HL-60 (cell line): ENCODE data around the gene SDHAF2.
"Not testable (repeated sequence)": the region's sequence is repeated elsewhere in the genome, so short reads cannot be mapped to it uniquely, and the experiment has no call there.

Experiments
- DNase-seq, 2 experiments: peaks; one replicate each; pipeline ENCODE4 v3.0.0-alpha.2; 2010 to 2020; ENCODE audit warnings: low read depth in 1 of 2, low spot score in 1 of 2
- H3K27ac ChIP-seq: fragments of 250-450 bp; sonication (Bioruptor Pico); replicated peaks from 2 replicates; pipeline ENCODE4 v1.5.1; 2020; ENCODE audit warnings: mild to moderate bottlenecking, moderate library complexity
- H3K27me3 ChIP-seq: fragments of 250-450 bp; sonication (Bioruptor Pico); 2 replicates; pipeline ENCODE4 v1.5.1; 2021; ENCODE audit warnings: mild to moderate bottlenecking, moderate library complexity; ENCODE audit not compliant: insufficient read depth, poor library complexity, severe bottlenecking
- H3K4me3 ChIP-seq: replicated peaks from 2 replicates; pipeline ENCODE4 v1.5.1; 2011; ENCODE audit warnings: mild to moderate bottlenecking, control low read depth, low read length; ENCODE audit not compliant: insufficient read depth
- CTCF ChIP-seq: IDR thresholded peaks from one replicate; pipeline ENCODE4 v1.5.1; 2011; ENCODE audit warnings: low read length, control low read depth, inconsistent platforms; ENCODE audit not compliant: insufficient read depth
- GABPA ChIP-seq: IDR thresholded peaks from 2 replicates; pipeline ENCODE4 v1.6.1; 2012; ENCODE audit warnings: low read depth
- POLR2AphosphoS5 ChIP-seq: IDR thresholded peaks from 2 replicates; pipeline ENCODE4 v1.6.1; 2012; ENCODE audit warnings: low read depth
- REST ChIP-seq: IDR thresholded peaks from 2 replicates; pipeline ENCODE4 v1.6.1; 2012; ENCODE audit warnings: low read depth; ENCODE audit not compliant: insufficient replicate concordance
- SPI1 ChIP-seq: IDR thresholded peaks from 2 replicates; pipeline ENCODE4 v1.6.1; 2012; ENCODE audit warnings: low read depth, mild to moderate bottlenecking, borderline replicate concordance
- long read RNA-seq: library from polyadenylated mRNA; unstranded; transcript quantifications from one replicate; pipeline ENCODE4 v2.0.0, GENCODE V29; 2020

Gene SDHAF2
- long read RNA-seq, transcript SDHAF2-201 (4 exons, 2,033 nt): major isoform, 44 of 77 reads
- long read RNA-seq, transcript SDHAF2-206 (2 exons, 835 nt): minor isoform, 6 of 77 reads
- long read RNA-seq, transcript SDHAF2-207 (5 exons, 1,077 nt): minor isoform, 14 of 77 reads
- long read RNA-seq, partial matches to known transcripts: 0 of 77 reads
- long read RNA-seq, other reads (novel, unspliced or antisense): 11 of 77 reads

- peak; percentile 82 to 96 for DNase-seq
- Histone ChIP-seq H3K4me3 (peak within 1 kb of the TSS; percentile 95), H3K27me3 (no peaks in the 10 kb centered on the region), H3K27ac (peak within 1 kb of the TSS; percentile 98)
- no peak for TF ChIP-seq CTCF
- peak; percentile 65 for TF ChIP-seq REST
- peak; percentile 2; the same call in 1 of the 2 replicates for TF ChIP-seq SPI1
- TF ChIP-seq POLR2AphosphoS5: peak; percentile 79
- TF ChIP-seq GABPA: peak; percentile 95
Observed at GRCh38 chr11:61429691-61430582, at the start of gene SDHAF2, which contains the start of gene CPSF7. Gene SDHAF2 (plus strand): TSS chr11:61430124. CDS start chr11:61430147, 23 bp downstream. Gene CPSF7 (minus strand): TSS chr11:61429975. CDS start chr11:61429235, 740 bp downstream.

GRCh38 chr11:61380884-61381283, 49.0 kb upstream of the SDHAF2 start:
- DNase-seq: no peak
- H3K27ac ChIP-seq: no peak overlapping the region
- no peak overlapping the region for H3K4me3 ChIP-seq
- H3K27me3 ChIP-seq: no peaks in the 10 kb centered on the region
- TF ChIP-seq SPI1: no peak
- no peak for TF ChIP-seq GABPA
- TF ChIP-seq CTCF: no peak
- TF ChIP-seq POLR2AphosphoS5: no peak
- no peak for TF ChIP-seq REST

- DNase-seq, H3K4me3 ChIP-seq, H3K27me3 ChIP-seq, H3K27ac ChIP-seq: not testable (repeated sequence)
Observed at GRCh38 chr11:61383859-61384258, 46.1 kb upstream of the SDHAF2 start.
